ENCODE measurements around the gene RHOD.

GRCh38 chr11:67024410-67024809 is 32.2 kb upstream of the RHOD start:
- no peak for TF ChIP-seq ZNF274 (IDR thresholded peaks at IDR 0.05; ENCODE audit: low read depth, low read length)
- no peak for TF ChIP-seq SUZ12 (IDR thresholded peaks at IDR 0.05; ENCODE audit: extremely low read depth, insufficient read depth, insufficient read length)
- TF ChIP-seq YY1 (IDR thresholded peaks at IDR 0.05; ENCODE audit: insufficient read depth, insufficient read length) = no peak
